GM21360 (cell line): ENCODE results near the gene RASGRP4.
"Not testable (repeated sequence)": the region's sequence is repeated elsewhere in the genome, so short reads cannot be mapped to it uniquely, and the experiment has no call there.

ENCODE experiments used
- ATAC-seq: cut with Tn5 transposase; IDR thresholded peaks from one replicate; pipeline ENCODE4 v1.9.1; 2021; ENCODE audit warnings: mild to moderate bottlenecking, moderate library complexity; ENCODE audit not compliant: unreplicated experiment

The RASGRP4 gene, protein sequence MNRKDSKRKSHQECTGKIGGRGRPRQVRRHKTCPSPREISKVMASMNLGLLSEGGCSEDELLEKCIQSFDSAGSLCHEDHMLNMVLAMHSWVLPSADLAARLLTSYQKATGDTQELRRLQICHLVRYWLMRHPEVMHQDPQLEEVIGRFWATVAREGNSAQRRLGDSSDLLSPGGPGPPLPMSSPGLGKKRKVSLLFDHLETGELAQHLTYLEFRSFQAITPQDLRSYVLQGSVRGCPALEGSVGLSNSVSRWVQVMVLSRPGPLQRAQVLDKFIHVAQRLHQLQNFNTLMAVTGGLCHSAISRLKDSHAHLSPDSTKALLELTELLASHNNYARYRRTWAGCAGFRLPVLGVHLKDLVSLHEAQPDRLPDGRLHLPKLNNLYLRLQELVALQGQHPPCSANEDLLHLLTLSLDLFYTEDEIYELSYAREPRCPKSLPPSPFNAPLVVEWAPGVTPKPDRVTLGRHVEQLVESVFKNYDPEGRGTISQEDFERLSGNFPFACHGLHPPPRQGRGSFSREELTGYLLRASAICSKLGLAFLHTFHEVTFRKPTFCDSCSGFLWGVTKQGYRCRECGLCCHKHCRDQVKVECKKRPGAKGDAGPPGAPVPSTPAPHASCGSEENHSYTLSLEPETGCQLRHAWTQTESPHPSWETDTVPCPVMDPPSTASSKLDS

DNA sequence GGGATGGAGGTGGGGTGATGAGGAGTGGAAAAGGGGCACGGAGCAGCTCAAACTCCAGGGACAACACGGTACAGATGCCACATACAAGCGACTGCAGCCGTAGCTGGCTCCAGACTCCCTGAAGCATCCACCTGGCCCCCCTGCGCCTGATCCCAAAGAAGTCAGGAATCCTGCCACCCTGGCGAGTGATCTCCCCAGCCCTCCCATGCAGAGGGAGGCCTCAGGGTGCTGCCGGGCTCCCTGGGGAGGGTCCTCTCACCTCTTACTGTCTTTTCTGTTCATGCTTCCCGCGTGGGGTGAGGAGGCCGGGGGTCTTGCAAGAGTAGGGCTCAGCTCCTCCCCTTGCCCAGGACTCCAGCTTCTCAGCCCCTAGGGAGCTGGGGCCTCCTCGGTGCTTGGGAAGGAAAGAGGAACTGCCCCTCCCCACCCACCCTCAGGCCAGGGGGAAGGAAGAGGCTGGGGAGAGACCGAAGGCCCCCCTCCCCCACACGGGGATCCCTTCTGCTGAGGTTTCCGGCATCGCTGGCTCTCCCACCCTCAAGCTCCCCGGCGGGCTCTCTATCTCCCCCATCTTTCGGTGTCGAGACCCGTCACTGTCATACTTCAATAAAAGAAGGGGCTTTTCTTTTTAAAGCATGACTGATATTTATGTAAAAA lies at the start of gene RASGRP4:
TSS of gene RASGRP4 (minus strand) at position 410 of the 657 bp plus-strand sequence. CDS start at position 282, 128 bp downstream.
- no peak for ATAC-seq

DNA sequence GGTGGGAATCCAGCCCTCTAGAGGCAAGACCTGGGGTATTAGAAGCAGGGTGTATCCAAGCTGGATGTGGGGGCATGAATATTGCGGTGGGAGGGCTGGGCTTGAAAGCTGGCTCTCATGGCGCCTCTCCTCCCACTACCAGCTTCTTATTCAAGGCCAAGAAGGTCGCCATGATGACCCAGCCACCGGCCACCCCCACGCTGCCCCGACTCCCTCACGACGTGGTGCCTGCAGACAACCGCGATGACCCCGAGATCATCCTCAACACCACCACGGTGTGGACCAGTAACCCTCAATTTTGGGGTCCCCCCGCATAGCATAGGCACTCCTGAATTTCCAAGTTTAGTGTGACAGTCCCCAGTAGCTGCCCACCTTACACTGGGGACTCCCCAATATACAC lies 49.2 kb upstream of the RASGRP4 start:
- ATAC-seq: no peak

DNA sequence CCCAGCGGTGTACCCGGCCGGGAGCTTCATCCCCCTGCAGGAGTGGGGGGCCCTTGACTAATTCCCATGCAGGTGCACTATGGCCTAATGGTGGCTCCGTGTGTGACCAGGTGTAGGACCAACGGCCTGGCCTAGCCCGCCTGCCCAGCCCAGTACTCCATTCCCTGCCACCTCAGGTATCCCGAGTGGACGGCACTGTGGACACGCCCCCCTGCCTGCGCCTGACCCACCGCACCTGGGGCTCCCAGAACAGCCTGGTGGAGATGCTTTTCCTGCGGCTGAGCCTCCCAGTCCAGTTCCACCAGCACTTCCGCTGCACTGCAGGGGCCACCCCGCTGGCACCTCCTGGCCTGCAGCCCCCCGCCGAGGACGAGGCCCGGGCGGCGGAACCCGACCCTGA lies 47.2 kb upstream of the RASGRP4 start:
- ATAC-seq: no peak

DNA sequence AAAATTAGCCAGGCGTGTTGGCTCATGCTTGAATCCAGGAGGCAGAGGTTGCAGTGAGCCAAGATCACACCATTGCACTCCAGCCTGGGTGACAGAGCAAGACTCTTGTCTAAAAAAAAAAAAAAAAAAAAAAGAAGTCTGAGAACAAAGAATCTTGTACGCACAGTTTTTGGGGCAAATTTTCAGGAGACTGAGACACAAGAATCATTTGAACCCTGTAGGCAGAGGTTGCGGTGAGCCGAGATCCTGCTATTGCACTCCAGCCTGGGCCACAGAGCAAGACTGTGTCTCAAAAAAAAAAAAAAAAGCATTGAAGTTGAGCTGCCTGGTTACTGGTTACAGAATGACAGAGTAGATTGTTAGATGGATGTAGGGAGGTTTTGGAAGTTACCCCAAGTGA lies 46.7 kb upstream of the RASGRP4 start:
- not testable (repeated sequence) for ATAC-seq

DNA sequence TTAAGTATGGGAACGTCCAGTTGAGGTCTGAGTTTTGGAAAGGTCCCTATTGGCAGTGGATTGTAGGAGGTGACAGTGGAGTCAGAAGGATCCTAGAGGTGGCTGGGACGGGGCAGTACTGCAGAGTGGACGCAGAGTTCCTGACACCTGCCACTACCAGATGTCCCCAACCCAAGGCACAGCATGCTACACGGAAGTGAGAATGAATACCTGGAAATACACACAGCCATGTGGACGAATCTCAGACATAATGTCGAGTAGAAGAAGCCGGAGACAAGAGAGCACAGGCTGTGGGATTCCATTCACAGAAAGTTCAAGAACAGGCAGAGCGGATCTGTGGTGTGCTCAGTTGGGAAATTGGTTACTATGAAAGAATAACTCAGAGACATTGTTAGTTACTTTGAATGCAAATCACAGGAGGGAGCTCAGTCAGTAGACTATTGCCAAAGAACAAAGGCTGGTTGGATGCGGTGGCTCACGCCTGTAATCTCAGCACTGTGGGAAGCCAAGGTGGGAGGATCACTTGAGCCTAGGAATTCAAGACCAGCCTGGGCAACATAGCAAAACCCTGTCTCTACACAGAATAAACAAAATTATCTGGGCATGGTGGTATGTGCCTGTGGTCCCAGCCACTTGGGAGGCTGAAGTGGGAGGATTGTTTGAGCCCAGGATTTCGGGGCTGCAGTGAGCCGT lies 44.9 kb upstream of the RASGRP4 start:
- ATAC-seq: no peak

DNA sequence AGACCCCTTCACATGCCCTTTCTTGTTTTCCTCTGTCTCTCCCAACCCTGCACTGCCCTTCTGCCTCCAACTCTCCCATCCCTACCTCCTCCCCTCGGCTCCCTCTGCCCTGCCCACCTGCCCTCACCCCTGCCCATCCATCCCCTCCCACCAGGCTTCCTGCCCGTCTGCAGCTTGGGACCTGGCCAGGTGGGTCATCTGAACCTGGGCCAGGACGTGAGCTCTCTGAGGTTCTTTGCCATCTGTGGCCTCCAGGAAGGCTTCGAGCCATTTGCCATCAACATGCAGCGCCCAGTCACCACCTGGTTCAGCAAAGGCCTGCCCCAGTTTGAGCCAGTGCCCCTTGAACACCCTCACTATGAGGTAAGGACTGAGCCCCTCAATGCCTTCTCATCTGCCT lies 43.1 kb upstream of the RASGRP4 start:
- no peak for ATAC-seq

DNA sequence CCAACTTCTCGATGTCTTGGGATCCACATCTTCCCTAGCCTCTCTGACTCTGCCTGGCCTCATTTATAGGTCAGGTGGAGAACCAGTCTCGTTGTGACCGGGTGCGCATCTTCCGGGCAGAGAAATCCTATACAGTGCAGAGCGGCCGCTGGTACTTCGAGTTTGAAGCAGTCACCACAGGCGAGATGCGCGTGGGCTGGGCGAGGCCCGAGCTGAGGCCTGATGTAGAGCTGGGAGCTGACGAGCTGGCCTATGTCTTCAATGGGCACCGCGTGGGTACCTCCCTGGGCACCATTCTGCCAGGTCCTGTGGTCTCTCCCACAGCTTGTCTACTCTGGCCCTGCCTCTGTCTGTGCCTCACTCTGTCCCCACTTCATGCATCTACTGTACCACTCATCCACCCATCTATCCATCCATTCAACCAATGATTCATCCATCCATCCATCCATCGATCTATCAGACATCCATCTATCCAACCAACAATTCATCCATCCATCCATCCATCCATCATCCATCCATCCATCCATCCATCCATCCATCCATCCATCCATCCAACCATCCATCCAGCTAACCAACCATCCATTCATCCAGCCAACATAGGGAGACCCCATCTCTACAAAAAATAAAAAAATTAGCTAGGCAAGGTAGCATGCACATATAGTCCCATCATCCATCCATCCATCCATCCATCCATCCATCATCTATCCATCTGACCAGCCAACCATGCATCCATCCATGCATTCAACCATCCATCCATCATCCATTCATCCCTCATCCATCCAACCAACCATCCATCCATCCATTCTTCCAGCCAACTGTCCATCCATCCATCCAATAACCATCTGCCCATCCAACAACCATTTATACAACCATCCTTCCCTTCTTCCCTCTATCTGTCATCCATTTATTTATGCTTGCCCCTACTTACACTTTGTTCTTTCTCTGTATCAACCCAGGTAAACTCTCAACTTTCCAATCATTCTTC lies 41.8 kb upstream of the RASGRP4 start:
- no peak for ATAC-seq

DNA sequence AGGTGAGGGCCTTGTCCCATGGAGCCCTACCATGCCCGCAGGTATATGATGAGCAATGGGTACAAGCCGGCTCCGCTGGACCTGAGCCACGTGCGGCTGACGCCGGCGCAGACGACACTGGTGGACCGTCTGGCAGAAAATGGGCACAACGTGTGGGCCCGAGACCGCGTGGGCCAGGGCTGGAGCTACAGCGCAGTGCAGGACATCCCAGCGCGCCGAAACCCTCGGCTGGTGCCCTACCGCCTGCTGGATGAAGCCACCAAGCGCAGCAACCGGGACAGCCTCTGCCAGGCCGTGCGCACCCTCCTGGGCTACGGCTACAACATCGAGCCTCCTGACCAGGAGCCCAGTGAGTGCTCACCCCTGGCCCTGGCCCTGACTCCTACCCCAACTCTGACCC lies 40.0 kb upstream of the RASGRP4 start:
- no peak for ATAC-seq

DNA sequence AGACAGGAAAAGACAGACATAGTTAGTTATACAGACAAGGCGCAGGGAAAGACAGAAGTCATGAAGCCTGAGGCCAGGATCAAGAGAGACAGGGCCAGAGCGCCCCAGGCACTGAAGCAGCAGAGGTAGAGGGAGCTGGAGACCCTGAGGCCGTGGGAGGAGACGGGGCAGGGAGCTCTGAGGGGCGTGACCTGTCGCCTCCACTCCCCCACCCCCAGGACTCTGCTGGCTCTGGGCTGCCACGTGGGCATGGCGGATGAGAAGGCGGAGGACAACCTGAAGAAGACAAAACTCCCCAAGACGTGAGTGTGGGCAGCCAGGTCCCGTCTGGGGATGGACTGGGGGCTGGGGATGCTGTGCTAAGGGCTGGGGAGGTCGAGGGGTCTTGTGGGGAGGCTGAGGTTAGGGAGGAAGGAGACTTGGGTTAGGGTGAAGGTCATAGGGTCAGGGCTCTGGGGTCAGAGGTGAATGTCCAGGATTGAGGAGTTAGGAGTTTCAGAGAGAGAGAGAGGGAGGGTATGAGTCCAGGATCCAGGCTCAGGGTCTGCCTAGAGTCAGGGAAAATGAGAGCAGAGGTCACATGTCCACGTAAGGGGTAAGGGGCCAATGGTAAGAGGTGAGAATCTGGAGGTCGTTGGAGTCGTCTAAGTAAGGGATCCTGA lies 38.5 kb upstream of the RASGRP4 start:
- ATAC-seq: no peak

DNA sequence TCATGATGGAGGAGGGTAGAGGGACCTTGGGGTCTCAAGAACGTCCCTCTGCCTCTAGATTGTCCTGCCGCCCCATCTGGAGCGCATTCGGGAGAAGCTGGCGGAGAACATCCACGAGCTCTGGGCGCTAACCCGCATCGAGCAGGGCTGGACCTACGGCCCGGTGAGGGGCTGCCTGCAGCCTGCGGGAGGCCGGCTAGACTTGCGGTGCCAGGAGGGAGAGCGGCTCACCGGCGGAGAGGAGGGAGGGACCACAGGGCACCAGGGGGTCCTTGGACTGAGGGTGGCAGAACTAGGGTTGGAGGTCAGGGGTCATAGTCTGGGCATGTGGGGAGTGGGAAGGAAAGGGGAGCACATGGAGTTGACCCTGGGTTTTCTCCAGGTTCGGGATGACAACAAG lies 37.3 kb upstream of the RASGRP4 start:
- no peak for ATAC-seq

DNA sequence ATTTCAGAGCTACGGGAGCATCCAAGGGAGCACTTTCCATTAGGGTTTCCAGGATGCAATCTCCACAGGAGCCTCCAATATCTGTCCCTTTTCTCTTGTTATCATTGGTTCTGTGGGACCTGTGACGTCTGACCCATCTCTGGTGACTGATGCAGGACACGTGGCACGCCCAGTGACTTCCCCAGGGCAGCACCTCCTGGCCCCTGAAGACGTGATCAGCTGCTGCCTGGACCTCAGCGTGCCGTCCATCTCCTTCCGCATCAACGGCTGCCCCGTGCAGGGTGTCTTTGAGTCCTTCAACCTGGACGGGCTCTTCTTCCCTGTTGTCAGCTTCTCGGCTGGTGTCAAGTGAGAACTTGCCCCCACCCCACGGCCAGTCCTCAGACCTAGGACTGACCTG lies 33.0 kb upstream of the RASGRP4 start:
- ATAC-seq: no peak

DNA sequence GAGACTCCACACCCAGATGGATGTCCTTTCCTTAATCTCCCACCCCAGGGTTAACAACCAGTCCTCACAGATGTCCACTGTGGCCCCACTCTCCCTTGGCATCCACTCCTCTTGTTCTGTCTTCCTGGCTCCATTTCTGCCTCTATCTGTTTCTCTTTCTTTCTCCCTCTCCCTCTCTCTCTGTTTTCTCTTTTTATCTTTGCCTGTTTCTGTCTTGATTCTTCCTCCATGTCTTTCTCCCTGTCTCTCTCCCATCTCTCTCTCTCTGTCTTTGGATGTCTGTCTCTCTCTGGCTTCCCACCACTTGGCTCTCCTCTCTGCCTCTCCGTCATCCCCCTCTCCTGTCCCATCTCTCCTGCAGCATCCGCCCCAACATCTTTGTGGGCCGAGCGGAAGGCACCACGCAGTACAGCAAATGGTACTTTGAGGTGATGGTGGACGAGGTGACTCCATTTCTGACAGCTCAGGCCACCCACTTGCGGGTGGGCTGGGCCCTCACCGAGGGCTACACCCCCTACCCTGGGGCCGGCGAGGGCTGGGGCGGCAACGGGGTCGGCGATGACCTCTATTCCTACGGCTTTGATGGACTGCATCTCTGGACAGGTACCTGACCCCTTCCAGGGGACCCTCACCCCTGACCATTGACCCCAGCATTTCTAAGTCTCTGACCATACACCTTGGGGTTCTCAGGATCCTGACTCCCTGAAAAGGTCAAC lies 31.8 kb upstream of the RASGRP4 start:
- no peak for ATAC-seq

DNA sequence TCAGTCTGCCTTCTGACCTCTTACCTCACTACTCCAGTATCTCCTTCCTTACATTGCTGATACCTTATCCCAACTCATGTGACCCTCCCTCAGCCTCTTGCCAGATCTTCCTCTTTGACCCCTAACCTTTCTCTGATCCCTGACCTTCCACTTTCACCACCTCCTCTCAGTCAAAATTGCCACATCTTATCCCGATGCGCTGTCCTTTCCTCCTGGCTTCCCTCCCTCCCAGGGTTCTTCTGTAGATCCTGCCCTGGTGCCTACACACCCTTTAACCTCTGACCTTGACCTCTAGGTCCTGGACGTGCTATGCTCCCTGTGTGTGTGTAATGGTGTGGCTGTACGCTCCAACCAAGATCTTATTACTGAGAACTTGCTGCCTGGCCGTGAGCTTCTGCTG lies 31.2 kb upstream of the RASGRP4 start:
- no peak for ATAC-seq

DNA sequence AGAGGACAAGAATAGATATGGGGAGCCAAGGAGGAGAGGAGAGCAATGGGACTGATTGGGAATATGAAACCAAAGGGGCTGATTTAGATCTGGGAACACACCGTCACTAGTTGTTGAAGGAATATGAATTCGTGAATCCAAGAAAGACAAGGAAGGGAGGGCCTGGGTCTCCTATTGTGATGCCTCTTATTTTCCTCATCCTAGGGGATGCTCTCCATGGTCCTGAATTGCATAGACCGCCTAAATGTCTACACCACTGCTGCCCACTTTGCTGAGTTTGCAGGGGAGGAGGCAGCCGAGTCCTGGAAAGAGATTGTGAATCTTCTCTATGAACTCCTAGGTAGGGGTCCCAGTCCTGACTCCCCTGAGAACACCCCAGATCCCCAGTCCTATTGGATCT lies 29.0 kb upstream of the RASGRP4 start:
- ATAC-seq: no peak

DNA sequence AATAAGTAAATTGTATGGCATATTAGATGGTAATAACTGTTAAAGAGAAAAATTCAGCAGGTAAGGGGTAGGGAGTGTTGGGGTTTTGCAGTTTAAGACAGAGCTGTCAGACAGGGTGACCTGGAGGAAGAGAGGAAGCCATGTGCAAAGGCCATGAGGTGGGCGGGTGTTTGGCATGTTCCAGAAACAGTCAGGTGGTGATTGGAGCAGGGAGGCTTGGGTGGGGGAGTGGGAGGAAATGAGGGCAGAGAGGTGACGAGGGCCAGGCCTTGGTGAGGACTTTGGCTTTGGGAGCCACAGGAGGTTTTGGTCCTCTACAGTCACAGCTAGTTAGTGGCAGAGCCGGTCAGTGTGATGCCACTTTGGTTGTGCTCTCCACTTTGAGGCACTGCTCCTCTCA lies 27.6 kb upstream of the RASGRP4 start:
- no peak for ATAC-seq

DNA sequence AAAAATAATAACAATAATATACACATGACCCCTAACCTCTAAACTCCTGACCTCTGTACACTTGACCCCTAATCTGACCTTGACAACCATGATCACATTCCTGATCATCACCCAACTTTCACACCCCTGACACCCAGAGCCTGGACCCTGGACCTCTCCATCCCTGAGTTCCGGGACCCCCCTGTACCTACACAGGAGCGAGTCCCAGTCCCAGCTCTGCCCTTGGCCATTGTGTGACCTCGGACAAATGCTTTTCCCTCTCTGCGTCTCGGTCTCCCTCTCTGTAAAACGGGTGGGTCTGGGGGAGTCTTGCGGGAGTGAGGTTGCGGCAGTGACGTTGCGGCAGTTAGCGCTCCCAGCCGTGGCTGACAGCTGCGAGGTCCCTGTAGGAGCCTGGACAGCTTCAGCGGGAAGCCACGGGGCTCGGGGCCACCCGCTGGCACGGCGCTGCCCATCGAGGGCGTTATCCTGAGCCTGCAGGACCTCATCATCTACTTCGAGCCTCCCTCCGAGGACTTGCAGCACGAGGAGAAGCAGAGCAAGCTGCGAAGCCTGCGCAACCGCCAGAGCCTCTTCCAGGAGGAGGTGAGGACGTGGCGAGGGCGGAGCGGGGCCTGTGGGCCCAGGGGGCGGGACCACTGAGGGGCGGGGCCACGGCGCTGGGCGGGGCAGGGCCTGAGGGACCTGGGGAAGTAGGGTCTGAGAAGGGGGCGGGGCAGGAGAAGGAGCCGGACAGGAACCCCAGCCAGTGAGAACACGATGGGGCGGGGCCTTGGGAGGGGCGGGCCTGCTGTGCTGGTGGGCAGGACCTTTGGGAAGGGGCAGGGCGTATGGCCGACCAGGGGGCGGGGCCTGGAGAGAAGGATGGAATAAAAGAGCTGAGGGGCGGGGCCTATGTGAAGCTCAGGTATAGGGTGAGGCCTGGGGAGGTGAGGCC lies 26.7 kb upstream of the RASGRP4 start:
- ATAC-seq: no peak

DNA sequence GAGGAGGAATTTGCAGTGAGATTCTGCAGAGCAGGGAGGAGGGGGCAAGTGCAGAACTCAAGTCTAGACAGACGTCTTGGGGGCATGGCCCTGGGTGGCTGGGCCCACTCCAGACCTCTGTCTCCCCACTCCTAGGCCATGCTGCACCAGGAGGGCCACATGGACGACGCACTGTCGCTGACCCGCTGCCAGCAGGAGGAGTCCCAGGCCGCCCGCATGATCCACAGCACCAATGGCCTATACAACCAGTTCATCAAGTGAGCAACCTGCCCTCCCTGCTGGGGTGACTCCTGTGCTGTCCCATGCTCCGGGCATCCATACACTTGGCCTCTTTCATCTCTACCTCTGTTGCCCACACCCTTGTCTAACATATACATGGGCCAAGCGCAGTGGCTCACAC lies 25.6 kb upstream of the RASGRP4 start:
- no peak for ATAC-seq

DNA sequence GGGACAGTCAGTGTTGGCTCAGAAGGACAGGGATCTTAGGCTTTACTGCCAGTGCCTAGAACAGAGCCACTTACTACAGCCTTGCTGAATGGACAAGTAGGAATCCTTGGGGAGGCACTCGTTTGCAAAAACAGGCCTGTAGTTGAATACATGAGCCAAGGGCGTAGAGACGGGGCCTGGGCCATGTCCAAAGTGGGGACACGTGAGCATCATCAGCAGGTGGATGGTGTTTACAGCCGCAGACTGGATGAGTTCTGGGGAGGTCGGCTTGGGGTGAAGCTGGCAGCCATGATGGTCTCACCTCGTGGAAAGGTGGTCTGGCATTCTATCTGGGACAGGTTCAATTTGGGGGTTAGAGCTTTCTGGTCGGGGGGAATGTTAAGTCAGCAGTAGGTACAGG lies 25.0 kb upstream of the RASGRP4 start:
- ATAC-seq: no peak
